ENCODE data around the gene TSPAN18. TPM values are rescaled to one million over a fixed set of nuclear protein-coding genes. Genes with fewer than 3 reads are reported as not detected.

Gene TSPAN18
- total RNA-seq, 1 donor from 2014 or later, result 31.5 TPM

DNA sequence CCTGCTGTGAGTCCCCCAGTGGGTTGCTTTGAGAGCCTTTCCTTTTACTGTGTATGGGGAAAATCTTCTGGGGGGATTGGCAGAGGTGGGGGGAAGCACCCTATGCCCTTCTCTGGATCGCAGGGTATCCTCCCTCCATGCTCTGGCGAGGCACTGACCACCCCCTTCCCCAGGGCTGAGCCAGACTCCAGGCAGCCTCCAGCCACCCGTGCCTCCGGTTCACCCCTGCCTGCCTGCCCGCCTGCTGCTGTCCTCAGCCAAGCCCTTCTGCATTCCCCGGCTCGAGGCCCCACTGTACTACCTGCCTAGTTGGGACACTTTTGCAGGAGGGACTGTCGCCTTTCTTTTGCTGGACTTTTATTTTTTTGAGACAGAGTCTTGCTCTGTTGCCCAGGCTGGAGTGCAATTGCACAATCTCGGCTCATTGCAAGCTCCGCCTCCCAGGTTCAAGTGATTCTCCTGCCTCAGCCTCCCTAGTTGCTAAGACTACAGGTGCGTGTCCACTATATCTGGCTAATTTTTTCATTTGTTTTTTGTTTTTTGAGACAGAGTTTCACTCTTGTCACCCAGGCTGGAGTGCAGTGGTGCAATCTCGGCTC is 247.7 kb downstream of the TSPAN18 start:
- no peak for DNase-seq (ENCODE audit: low read depth in 2 of 2)

DNA sequence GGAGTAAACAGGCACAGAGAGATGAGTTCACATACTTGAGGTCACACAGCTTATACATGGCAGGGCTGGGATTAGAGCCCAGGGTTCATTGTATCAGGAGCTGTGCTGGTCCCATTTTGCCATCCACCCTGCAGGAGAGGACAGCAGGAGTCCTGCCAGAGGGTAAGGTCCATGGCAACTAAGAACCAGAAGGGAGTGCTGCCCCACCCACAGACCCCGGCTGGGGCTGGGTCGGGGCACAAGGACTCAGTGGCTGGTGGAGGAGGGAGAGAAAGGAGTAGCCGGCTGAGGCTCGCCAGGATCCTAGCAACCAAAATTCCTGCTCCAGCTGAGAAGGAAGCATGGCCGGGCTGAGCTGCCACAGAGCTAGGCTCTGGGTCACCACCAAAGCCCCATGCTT is 249.8 kb downstream of the TSPAN18 start:
- no peak for DNase-seq (ENCODE audit: low read depth in 2 of 2)

DNA sequence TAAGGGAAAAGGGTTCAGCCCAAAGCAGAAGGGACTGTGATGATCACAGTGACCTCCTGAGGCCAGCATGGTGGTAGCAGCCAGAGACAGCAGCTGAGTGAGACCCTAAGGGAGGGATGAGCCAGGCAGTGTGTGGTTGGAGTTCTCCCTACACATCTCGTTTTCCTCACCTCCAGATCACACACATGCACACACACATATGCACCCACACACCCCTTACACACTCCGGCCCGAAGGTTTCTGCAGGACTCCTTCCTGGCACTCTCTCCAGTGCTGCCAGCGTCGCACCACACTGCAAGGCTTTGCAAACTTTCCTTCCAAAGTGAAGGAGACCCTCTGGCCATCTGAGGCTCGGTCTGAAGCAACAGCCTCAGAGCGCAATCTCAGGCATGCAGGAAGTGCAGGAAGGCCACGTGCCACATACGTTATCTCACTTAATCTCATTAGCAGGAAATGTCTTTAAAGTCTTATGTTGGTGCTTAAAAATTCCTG is 250.8 kb downstream of the TSPAN18 start:
- DNase-seq (ENCODE audit: low read depth in 2 of 2), result peak; percentile 40 to 58

DNA sequence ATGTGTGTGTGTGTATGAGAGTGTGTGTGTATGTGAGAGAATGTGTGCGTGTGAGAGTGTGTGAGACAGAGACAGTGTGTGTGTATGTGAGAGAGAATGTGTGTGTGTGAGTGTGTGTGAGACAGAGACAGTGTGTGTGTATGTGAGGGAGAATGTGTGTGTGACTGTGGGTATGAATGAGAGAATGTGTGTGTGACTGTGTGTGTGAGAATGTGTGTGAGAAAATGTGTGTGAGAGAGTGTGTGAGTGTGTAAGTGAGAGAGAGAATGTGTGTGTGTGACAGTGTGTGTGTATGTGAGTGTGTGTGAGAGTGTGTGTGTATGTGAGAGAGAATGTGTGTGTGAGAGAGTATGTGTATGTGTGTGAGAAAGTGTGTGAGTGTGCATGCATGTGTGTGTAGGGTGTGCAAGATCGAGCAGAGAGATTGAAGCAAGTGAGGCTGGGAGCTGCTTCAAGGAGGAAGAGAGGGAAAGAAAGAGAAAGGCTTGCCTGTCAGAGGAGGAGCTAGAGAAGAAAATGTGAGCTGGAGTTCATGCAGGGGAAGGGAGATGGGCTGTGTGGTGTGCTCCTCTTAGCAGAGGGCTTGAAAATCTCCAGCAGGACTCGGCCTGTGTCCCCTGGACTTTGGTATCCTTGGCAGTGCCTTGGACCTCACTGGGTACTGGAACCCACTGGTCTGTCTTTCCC is 251.7 kb downstream of the TSPAN18 start:
- peak in 1 of 2 donors; percentile 33 for DNase-seq (ENCODE audit: low read depth in 2 of 2)

DNA sequence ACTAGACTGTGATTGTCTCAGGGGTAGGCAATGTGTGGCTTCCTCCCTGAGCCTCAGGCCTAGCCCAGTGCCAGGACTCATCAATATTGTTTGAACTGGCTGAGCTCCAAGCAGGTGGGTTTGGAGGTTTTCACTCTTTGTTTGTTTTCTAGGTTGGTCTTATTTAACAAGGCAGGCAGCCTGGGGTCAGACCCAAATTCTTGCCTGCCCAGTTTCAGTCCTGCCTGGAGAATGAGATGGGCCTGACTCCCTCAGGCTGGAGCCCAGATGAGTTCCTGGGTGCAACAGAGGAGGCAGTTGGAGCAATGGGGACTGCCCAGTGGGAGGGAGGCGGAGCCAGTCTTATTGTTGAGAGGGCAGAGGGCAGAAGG is 252.2 kb downstream of the TSPAN18 start:
- no peak for DNase-seq (ENCODE audit: low read depth in 2 of 2)

DNA sequence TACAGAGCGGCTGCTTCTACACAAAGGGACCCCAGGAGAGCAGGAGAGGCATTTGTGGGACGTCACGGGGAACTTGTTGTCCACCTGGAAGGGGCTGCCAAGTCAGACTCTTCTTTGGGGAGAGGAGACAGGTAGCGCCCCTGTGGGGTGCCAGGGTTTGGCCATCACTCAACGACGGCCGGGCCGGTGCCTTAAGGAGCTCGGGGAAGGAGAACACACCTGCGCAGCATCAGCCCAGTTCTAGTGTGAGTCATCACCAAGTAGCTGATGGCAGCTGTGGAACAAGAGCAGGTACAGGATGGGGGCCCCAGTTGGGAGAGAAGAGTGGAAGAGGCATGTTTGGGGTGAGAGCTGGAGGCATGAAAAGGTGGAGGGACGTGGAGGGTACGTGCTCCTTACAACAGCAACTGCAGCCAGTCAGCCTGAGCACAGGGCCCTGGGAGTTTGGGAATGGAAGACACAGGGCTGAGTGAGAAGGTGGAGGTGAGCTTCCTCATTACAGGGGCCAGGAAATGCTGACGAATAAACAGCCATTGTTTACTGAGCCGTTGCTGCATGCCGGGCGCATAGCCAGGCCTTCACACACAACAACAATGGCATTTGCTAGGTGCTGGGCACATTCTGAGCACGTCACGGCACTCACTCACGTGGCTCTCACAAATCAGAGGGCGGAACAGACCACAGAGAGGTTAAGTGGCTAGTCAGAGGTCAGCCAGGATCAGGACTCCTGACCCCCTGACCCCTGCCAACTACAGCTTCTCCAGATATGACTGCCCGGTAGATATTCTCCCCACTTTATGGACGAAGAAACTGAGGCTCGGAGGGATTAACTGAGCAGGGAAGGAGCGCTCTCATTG is 253.0 kb downstream of the TSPAN18 start:
- peak; percentile 80 to 85 for DNase-seq (ENCODE audit: low read depth in 2 of 2)

DNA sequence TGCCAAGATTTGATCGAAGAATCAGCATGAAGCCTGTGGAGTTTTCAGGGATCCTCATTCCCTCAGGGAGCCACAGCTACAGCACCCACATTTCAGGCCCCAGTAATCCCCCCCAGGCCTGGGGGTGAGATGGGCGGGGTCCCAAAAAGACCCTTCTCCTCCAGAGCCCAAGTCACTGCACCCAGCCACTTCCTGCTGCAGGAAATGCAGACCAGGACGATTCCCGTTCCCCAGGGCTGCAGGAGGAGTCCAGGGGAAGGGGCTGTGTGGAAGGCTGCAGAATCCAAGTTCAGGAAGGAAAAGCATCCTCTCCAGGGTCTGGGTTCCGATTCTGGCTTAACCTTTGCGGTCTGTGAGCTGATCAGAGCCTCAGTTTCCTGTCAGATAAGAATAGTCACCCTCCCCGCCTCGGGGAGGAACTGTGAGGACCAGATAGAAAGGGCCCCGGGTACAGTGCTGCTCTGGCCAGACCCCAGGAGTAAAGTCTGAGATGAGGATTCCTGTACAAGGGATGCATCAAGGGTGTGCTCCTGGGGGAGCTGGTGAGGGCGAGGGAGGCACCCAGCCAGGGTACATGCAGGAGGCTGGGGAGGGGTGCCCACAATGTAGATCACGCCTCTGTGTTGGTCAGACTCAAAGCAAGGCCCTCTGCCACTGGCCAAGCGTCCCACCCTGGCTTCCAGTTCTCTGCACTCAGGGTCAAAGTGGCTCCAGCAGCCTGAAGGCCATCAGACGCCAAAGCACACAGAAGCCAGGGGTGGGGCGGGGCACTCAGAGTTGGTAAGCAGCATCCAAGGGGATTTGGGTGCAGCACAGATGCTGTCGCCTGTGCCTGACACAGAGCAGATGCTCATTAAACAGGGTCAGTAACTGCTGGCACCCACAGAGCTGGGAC is 254.0 kb downstream of the TSPAN18 start:
- no peak for DNase-seq (ENCODE audit: low read depth in 2 of 2)

Other genes with a start within 250 kb of the TSPAN18 start
- gene CD82, start 161.3 kb upstream of the TSPAN18 start, total RNA-seq, result 4.8 and 18.5 TPM in 2 replicates
- 12.4 and 12.9 TPM in 2 replicates for gene TP53I11, start 223.9 kb downstream of the TSPAN18 start, total RNA-seq